SJCRH30 (cell line): Measurements from ENCODE around the gene AGXT2. TPM values are rescaled to one million over a fixed set of nuclear protein-coding genes. Genes with fewer than 3 reads are reported as not detected.

ENCODE experiments used
- DNase-seq, 2 experiments: peaks; one replicate each; pipeline ENCODE4 v3.0.0-alpha.2; 2015 to 2020
- H3K27ac ChIP-seq: fragments of 250-450 bp; sonication (Bioruptor Pico); 2 replicates; pipeline ENCODE4 v1.5.1; 2020; ENCODE audit warnings: mild to moderate bottlenecking, moderate library complexity
- H3K27me3 ChIP-seq: fragments of 250-450 bp; sonication (Bioruptor Pico); 2 replicates; pipeline ENCODE4 v1.5.1; 2020; ENCODE audit warnings: mild to moderate bottlenecking, moderate library complexity
- H3K36me3 ChIP-seq: fragments of 250-450 bp; sonication (Bioruptor Pico); 2 replicates; pipeline ENCODE4 v1.5.1; 2020; ENCODE audit warnings: mild to moderate bottlenecking, moderate library complexity
- H3K4me1 ChIP-seq: fragments of 250-450 bp; sonication (Bioruptor Pico); 2 replicates; pipeline ENCODE4 v1.5.1; 2020; ENCODE audit warnings: mild to moderate bottlenecking, moderate library complexity
- H3K4me3 ChIP-seq: fragments of 250-450 bp; sonication (Bioruptor Pico); 2 replicates; pipeline ENCODE4 v1.5.1; 2020; ENCODE audit warnings: mild to moderate bottlenecking, moderate library complexity
- H3K9me3 ChIP-seq: fragments of 250-450 bp; sonication (Bioruptor Pico); replicated peaks from 2 replicates; pipeline ENCODE4 v1.5.1; 2020; ENCODE audit warnings: mild to moderate bottlenecking, moderate library complexity
- total RNA-seq: library from RNA; depleted of rRNA; stranded (reverse); fragments of >200 nt; shearing (Covaris generic); gene quantifications from 2 replicates; pipeline ENCODE4 v1.2.3, GENCODE V29; 2014

The AGXT2 gene
- total RNA-seq, 1 experiment from 2014 or later = not detected

DNA sequence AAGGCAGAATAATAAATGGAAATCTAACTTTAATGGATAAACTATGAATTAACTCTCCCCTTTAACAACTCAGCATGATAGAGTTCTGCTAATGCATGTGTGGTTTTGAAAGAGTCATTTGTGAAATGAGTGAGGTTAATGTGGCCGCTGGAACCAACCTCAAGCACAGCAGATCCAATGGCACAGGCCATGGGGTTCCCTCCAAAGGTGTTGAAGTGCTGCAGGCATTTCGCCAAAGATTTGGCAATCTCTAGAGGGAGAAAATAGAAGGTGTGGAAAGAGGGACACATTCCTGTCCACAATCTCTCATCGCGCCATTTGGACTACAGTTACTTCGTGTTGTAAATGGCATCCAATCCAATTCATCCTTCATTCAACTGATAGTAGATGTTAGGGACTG, 35.0 kb downstream of the AGXT2 start:
- no peaks in the 10 kb centered on the region for H3K36me3 ChIP-seq
- H3K4me1 ChIP-seq = no peaks in the 10 kb centered on the region
- no peak for DNase-seq
- H3K27ac ChIP-seq = no peak overlapping the region
- no peaks in the 10 kb centered on the region for H3K9me3 ChIP-seq
- H3K4me3 ChIP-seq = no peak overlapping the region
- H3K27me3 ChIP-seq = no peaks in the 10 kb centered on the region

DNA sequence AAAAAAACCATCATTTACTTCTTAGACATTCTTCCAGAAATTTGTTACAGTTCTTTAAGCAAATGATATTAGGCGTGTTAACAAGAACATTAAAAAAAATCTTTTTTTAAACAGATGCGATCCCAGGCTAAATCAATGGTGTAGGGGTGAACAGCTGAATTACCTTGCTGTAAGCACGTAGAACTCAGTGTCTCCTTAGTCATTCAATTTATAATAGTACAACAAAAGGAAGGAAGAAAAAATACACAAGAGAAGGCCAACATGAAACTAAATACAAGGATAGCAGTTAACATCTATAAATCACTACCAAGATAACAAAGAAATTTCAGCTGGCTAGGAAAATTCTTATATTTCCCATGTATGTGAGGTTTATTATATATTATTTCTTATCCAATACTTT, 35.4 kb downstream of the AGXT2 start:
- Histone ChIP-seq H3K4me3 (no peak overlapping the region), H3K27ac (no peak overlapping the region), H3K4me1 (no peaks in the 10 kb centered on the region), H3K36me3 (no peaks in the 10 kb centered on the region), H3K27me3 (no peaks in the 10 kb centered on the region), H3K9me3 (no peaks in the 10 kb centered on the region)
- DNase-seq = no peak

DNA sequence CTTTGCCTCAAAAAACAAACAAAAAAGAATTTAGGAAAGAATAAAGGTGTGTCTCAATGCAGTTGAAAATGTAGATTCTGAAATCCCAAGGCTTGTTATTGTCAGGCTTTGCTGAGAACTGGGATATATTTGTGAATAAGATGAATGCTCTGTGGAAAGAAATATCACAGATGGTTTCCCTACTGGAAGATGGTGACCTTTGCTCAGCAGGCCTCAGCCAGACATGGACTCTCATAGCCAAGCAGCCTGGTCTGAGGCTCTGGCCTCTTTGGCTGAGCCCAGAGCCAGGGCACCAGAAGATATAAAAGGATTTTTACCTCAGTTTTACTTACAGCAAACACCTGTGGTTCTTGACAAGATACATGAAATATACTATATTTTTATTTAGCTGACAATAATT, 37.1 kb downstream of the AGXT2 start:
- H3K27ac ChIP-seq = no peak overlapping the region
- H3K9me3 ChIP-seq = no peaks in the 10 kb centered on the region
- H3K4me1 ChIP-seq = no peaks in the 10 kb centered on the region
- no peak overlapping the region for H3K4me3 ChIP-seq
- no peak for DNase-seq
- no peaks in the 10 kb centered on the region for H3K36me3 ChIP-seq
- no peaks in the 10 kb centered on the region for H3K27me3 ChIP-seq

GRCh38 chr5:35009657-35010056, 38.1 kb downstream of the AGXT2 start:
- DNase-seq = no peak
- Histone ChIP-seq H3K4me3 (no peak overlapping the region), H3K4me1 (no peaks in the 10 kb centered on the region), H3K27me3 (no peaks in the 10 kb centered on the region), H3K36me3 (no peaks in the 10 kb centered on the region), H3K27ac (no peak overlapping the region), H3K9me3 (no peaks in the 10 kb centered on the region)

DNA sequence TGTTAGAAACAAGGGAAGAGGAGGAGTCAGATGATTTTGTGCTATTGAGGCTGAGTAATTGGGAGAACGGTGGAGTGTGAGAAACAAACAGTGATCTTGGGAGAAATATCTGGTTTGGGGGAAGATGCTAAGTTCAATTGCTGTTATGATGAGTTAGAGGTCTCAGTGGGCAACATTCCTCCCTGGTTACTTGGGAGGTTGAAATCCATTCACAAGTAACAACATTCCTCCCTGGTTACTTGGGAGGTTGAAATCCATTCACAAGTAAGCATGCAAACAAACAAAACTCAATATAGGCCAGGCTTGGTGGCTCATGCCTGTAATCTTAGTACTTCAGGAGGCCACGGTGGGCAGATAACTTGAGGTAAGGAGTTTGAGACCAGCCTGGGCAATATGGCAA, 38.7 kb downstream of the AGXT2 start:
- Histone ChIP-seq H3K4me1 (no peaks in the 10 kb centered on the region), H3K36me3 (no peaks in the 10 kb centered on the region), H3K27ac (no peak overlapping the region), H3K27me3 (no peaks in the 10 kb centered on the region), H3K9me3 (no peaks in the 10 kb centered on the region), H3K4me3 (no peak overlapping the region)
- DNase-seq = no peak

GRCh38 chr5:35004771-35005170, 43.0 kb downstream of the AGXT2 start:
- H3K4me3 ChIP-seq = no peak overlapping the region
- no peak for DNase-seq
- no peaks in the 10 kb centered on the region for H3K36me3 ChIP-seq
- no peaks in the 10 kb centered on the region for H3K4me1 ChIP-seq
- peaks cover 6% of the 10 kb centered on the region; the same call in 1 of the 2 replicates for H3K27me3 ChIP-seq
- H3K9me3 ChIP-seq = no peaks in the 10 kb centered on the region
- H3K27ac ChIP-seq = no peak overlapping the region

- peaks cover 6% of the 10 kb centered on the region; the same call in 1 of the 2 replicates for H3K27me3 ChIP-seq
- DNase-seq = no peak
- H3K4me1 ChIP-seq = no peaks in the 10 kb centered on the region
- no peaks in the 10 kb centered on the region for H3K9me3 ChIP-seq
- no peak overlapping the region for H3K4me3 ChIP-seq
- H3K36me3 ChIP-seq = no peaks in the 10 kb centered on the region
- H3K27ac ChIP-seq = no peak overlapping the region
Observed at GRCh38 chr5:35004200-35004599, 43.5 kb downstream of the AGXT2 start.

DNA sequence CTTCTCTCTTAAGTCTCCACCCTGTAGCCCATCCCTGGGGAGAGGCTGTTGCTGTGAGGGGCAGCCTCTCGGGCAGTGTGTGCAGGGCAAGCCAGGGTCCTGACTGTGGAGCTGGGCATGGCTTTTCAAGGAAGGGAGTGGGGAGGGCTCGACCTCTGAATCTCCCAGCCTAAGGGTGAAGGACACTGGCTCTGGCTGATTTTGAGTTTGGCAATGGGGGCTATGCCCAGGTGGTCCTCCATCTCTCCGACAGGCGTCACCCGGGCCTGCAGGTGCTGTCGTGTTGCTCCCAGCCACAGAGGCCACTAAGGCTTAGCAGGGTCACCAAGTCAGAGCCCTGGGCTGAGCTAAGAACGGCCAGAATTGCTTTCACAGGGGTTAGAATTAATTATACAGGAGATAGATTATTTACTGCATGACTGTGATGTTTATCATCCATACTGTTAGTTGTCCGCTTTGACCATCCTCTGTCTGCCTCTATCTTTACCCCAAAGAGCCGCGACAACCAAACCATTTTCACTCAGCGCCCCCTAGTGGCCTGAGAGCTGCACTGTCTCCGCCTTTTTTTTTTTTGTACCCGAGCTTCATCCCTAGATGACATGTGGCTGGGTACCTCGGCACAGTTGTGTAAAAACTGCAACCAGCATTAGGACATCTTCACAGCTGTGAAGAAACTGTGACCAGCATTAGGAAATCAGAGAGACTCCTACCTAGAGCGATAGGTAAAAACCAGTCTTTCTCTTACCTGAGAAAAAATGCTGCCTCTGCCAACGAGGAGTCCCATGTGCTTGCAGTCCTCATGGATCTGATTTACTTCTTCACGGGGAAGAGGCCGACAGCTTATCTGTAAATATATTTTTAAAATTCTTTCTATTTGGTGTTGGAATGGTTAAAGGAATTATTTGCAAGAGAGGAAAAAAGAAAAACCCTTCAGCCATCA, 44.5 kb downstream of the AGXT2 start:
- H3K36me3 ChIP-seq = no peaks in the 10 kb centered on the region
- peaks cover 6% of the 10 kb centered on the region; the same call in 1 of the 2 replicates for H3K27me3 ChIP-seq
- DNase-seq = peak; percentile 48 to 88
- H3K4me3 ChIP-seq = no peak overlapping the region
- H3K9me3 ChIP-seq = no peaks in the 10 kb centered on the region
- H3K27ac ChIP-seq = no peak overlapping the region
- H3K4me1 ChIP-seq = no peaks in the 10 kb centered on the region

GRCh38 chr5:35002459-35002858, 45.3 kb downstream of the AGXT2 start:
- Histone ChIP-seq H3K4me1 (no peaks in the 10 kb centered on the region), H3K4me3 (no peak overlapping the region), H3K27ac (no peak overlapping the region), H3K27me3 (peaks cover 6% of the 10 kb centered on the region; the same call in 1 of the 2 replicates), H3K9me3 (no peaks in the 10 kb centered on the region), H3K36me3 (no peaks in the 10 kb centered on the region)
- no peak for DNase-seq

- H3K9me3 ChIP-seq = no peaks in the 10 kb centered on the region
- DNase-seq = no peak
- no peaks in the 10 kb centered on the region for H3K36me3 ChIP-seq
- peaks cover 6% of the 10 kb centered on the region; the same call in 1 of the 2 replicates for H3K27me3 ChIP-seq
- H3K4me1 ChIP-seq = no peaks in the 10 kb centered on the region
- no peak overlapping the region for H3K4me3 ChIP-seq
- H3K27ac ChIP-seq = no peak overlapping the region
Observed at GRCh38 chr5:35001842-35002241, 45.9 kb downstream of the AGXT2 start.

DNA sequence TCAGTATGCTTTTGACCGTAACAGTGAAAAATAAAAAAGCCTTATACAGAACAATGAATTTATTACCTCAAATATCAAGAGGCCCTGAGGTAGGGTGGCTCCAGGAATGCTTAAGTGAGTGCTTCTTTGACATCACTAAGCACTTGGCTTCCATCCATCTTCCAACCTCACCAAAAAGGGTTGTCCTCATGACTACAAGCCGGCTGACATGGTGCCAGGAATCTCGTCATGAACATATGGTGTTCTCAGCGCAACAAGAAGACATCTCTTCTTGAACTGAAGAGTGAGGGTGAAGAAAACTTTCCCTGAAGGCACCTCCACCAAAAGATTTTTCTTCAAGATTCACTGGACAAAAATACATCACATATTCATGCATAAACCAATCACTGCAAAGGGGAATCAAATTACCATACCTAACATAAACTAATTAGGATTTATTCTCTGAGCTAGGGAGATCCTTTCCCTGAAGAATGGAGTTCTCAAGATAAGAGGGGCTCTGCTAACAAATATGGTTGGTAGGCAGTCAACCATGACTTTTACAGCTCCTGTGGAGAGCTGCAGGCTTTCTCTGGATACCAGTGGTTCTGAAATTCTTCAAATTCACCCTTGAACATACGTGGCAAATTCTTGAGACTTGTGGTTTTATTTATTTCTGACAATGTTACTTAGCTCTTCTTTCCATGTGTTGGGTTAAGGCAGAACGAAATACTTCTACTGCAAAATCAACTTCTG, 49.5 kb downstream of the AGXT2 start:
- peaks cover 1% of the 10 kb centered on the region; the same call in 1 of the 2 replicates for H3K27me3 ChIP-seq

DNA sequence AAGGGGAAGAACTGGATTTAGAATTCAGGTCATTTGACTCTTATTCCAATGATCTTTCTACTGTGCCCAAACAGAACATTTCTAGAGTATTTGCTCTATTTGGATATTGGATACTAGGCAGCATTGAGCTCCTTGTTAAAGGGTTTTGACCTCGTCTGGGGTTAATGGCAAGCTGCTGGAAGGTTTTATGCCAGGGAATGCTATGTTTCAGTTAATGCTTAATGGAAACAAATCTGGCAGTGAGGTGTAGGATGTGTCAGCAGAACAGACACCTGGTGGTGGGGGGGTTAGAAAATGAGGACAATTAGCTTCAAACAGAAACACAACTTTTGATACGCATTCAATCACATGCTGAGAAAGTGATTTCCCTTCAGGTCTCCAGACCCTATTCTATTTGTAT, 51.5 kb downstream of the AGXT2 start:
- Histone ChIP-seq H3K27me3 (no peaks in the 10 kb centered on the region), H3K4me3 (no peak overlapping the region), H3K27ac (no peak overlapping the region), H3K4me1 (no peaks in the 10 kb centered on the region), H3K36me3 (no peaks in the 10 kb centered on the region), H3K9me3 (no peaks in the 10 kb centered on the region; the same call in 1 of the 2 replicates)
- no peak for DNase-seq

More for the DNA sequence above, 49.5 kb downstream of the AGXT2 start:
- H3K4me1 ChIP-seq = no peaks in the 10 kb centered on the region
- H3K36me3 ChIP-seq = no peaks in the 10 kb centered on the region
- H3K4me3 ChIP-seq = no peak overlapping the region
- DNase-seq = peak; percentile 15 to 30
- H3K27ac ChIP-seq = no peak overlapping the region
- H3K9me3 ChIP-seq = no peaks in the 10 kb centered on the region

DNA sequence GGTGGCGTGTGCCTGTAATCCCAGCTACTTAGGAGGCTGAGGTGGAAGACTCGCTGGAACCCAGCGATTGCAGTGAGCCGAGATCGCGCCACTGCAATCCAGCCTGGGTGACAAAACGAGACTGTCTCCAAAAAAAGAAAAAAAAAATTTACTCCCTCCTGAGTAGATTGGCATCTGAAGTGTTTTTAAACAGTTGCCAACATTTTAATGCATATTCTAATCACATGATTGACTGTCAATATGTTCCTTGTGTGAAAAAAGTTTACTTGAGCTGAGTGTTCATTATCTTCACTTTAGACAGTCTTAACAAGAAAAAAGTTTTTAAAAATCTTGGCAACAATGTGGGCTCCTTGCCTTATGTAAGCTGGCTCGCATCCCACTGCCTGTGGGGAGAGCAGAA, 53.8 kb downstream of the AGXT2 start:
- Histone ChIP-seq H3K27me3 (no peaks in the 10 kb centered on the region), H3K4me1 (no peaks in the 10 kb centered on the region), H3K4me3 (no peak overlapping the region), H3K27ac (no peak overlapping the region), H3K36me3 (no peaks in the 10 kb centered on the region), H3K9me3 (no peaks in the 10 kb centered on the region; the same call in 1 of the 2 replicates)
- DNase-seq = no peak

- H3K27me3 ChIP-seq = no peaks in the 10 kb centered on the region
- no peaks in the 10 kb centered on the region for H3K36me3 ChIP-seq
- no peak overlapping the region for H3K4me3 ChIP-seq
- no peak for DNase-seq
- peaks cover 4% of the 10 kb centered on the region; the same call in 1 of the 2 replicates for H3K9me3 ChIP-seq
- no peak overlapping the region for H3K27ac ChIP-seq
- H3K4me1 ChIP-seq = no peaks in the 10 kb centered on the region
Observed at GRCh38 chr5:34991486-34992238, 56.1 kb downstream of the AGXT2 start.
